Ovary (tissue), 9 donors: ENCODE results near the gene ZFP92. TPM values are rescaled to one million over a fixed set of nuclear protein-coding genes. Genes with fewer than 3 reads are reported as not detected.

ENCODE experiments used
- DNase-seq, 5 donors: peaks; one replicate each; pipeline ENCODE4 v3.0.0-alpha.2; 2019 to 2020
- H3K27ac ChIP-seq, 2 donors: fragments of 200-600 bp; one replicate each; pipeline versions ENCODE4 v1.5.1 to v1.8.0; 2019 to 2022
- H3K27me3 ChIP-seq: fragments of 200-600 bp; one replicate; pipeline ENCODE4 v1.8.0; 2022
- H3K36me3 ChIP-seq: fragments of 200-600 bp; sonication (generic); one replicate; pipeline ENCODE4 v1.5.1; 2019
- H3K4me1 ChIP-seq: one replicate; pipeline ENCODE4 v1.8.1; 2013; ENCODE audit warnings: mild to moderate bottlenecking, moderate library complexity; ENCODE audit not compliant: insufficient read depth
- H3K4me3 ChIP-seq: fragments of 200-600 bp; sonication (generic); one replicate; pipeline ENCODE4 v1.5.1; 2017
- H3K9me3 ChIP-seq, 2 donors: fragments of 200-600 bp in 1 of 2; sonication (generic) in 1 of 2; one replicate each; pipeline versions ENCODE4 v1.5.1 to v1.8.1; 2013 to 2019; ENCODE audit warnings: mild to moderate bottlenecking in 1 of 2, moderate library complexity in 1 of 2
- EP300 ChIP-seq: sonication (generic); formaldehyde crosslinking; IDR thresholded peaks from one replicate; pipeline ENCODE4 v1.6.1; 2017; ENCODE audit warnings: antibody characterized with exemption
- POLR2A ChIP-seq: fragments of 450-650 bp; IDR thresholded peaks from one replicate; pipeline ENCODE4 v1.6.1; 2017; ENCODE audit warnings: antibody characterized with exemption, mild to moderate bottlenecking, moderate library complexity
- WGBS, 3 donors: extraction: QIAGEN DNeasy Blood & Tissue Kit in 1 of 3; methylation state at CpG; one replicate each; pipeline versions ENCODE4 v1.1.5 to v1.1.7; 2013 to 2017; 5-methylcytosine and 5-hydroxymethylcytosine counted together
- intact Hi-C, 4 donors: fragments of 100-400 bp; cut with DNase I; formaldehyde crosslinking; loops; one replicate each; pipeline versions ENCODE4 v1.11.0 to v1.15.1; 2022 to 2023
- polyA plus RNA-seq, 2 donors: library from polyadenylated mRNA; stranded (reverse); fragments of 200-250 nt in 1 of 2; fragments of 350-450 nt in 1 of 2; fragmentation: Illumina TruSeq in 1 of 2; extraction: RNeasy Lipid Tissue Mini Kit (QIAGEN cat#74804) in 1 of 2; gene quantifications; one replicate each; pipeline ENCODE4 v1.2.3, GENCODE V29; 2013 to 2014
- total RNA-seq, 7 donors: library from RNA; depleted of rRNA in 2 of 7; stranded (reverse); fragments of >200 nt in 2 of 7; fragmentation: NEBNext Ultra II Directional in 3 of 7; extraction: Animal tissue kit (Norgen Biotek cat#: 25700) in 3 of 7; gene quantifications; one replicate each; pipeline versions ENCODE4 v1.1.0 to v1.2.4, GENCODE V29; 2016 to 2023
- TF ChIP-seq, protein P1 (sequence below), 3 donors: fragments of 450-650 bp in 2 of 3; fragments of 200-600 bp in 1 of 3; IDR thresholded peaks; one replicate each; pipeline versions ENCODE4 v1.5.1 to v1.8.0; 2016 to 2022; ENCODE audit warnings: antibody characterized with exemption in 3 of 3, mild to moderate bottlenecking in 1 of 3
- donor health status: DM: no; HTN: no; CAD: no; lungs with moderate emphysema.
- donor health status: DM: no; HTN: no; CAD: no.
- donor health status: Bipolar disorder and iron deficiency.
- donor health status: DM: yes; HTN: yes; CAD: no.
- donor health status: DM: no; HTN: no; CAD: no.
- donor health status: DM: yes; HTN: yes; CAD: no.

ZFP92 gene
- total and polyA plus RNA-seq, 9 donors, result 2.7 to 9.4 (median 3.9) TPM

DNA sequence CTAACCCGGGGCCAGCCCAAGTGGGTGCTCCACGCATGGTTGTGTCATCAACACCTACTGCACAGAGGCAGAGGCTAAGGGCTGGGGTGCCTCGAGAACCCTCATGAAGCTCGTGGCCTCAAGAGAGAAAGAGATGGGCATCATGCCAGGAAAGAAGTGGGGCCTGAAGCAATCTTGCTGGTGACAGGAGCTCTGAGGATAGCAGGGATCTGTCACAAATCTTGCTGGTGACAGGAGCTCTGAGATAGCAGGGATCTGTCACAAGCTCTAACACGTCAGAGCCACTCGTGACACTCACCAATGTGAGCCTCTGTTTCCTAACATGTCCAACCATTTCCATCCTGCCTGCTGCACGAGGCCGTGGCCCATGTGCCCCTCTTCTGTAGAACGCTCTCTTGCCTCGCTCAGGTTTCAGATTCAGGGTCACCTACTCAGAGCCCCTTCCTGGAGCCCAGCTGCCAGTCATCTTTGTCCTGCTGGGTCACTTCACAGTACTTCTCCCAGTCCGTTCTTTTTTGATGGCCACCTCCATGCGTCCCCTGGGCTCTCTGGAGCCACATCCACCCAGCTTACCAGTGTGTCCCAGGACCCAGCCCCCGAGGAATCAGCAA is 31.2 kb upstream of the ZFP92 start:
- H3K27me3 ChIP-seq, result no peaks in the 10 kb centered on the region
- no peaks in the 10 kb centered on the region for H3K36me3 ChIP-seq
- no peaks in the 10 kb centered on the region for H3K9me3 ChIP-seq
- 83 to 88% (median 84%) methylated on average over 13 of the region's 13 CpGs for WGBS, 3 donors
- H3K4me3 ChIP-seq, result no peak overlapping the region
- TF ChIP-seq EP300 (no peak), POLR2A (no peak)
- TF ChIP-seq, protein P1, sequence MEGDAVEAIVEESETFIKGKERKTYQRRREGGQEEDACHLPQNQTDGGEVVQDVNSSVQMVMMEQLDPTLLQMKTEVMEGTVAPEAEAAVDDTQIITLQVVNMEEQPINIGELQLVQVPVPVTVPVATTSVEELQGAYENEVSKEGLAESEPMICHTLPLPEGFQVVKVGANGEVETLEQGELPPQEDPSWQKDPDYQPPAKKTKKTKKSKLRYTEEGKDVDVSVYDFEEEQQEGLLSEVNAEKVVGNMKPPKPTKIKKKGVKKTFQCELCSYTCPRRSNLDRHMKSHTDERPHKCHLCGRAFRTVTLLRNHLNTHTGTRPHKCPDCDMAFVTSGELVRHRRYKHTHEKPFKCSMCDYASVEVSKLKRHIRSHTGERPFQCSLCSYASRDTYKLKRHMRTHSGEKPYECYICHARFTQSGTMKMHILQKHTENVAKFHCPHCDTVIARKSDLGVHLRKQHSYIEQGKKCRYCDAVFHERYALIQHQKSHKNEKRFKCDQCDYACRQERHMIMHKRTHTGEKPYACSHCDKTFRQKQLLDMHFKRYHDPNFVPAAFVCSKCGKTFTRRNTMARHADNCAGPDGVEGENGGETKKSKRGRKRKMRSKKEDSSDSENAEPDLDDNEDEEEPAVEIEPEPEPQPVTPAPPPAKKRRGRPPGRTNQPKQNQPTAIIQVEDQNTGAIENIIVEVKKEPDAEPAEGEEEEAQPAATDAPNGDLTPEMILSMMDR (IDR thresholded peaks at IDR 0.05), result no peak
- no peak for DNase-seq
- intact Hi-C loops, result no loop called here
- H3K4me1 ChIP-seq, result peaks cover 3% of the 10 kb centered on the region
- peak overlapping the region in 1 of 2 donors; percentile 93 for H3K27ac ChIP-seq

DNA sequence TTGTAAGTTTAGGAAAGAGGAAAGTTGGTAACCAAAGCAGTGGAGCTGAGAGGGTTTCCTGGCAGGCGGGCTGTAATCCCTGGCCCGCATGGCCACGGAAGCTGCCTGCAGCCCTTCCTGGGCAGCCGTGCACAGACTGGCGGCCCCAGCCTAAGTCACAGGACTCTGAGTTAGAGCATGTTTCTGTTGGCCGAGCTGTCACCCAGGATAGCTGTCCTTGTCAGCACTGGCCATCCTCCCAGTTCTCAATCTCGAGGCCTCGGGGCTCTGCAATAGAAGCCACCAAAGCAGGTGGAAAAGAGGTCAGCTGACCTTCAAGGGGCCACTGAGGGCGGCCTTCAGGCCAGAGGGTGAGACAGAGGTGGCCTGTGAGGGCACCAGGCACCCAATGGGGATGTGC is 30.6 kb upstream of the ZFP92 start:
- H3K4me1 ChIP-seq, result peaks cover 3% of the 10 kb centered on the region
- WGBS, 3 donors, result 73 to 85% (median 82%) methylated on average over 9 of the region's 9 CpGs
- DNase-seq, result no peak
- no peak overlapping the region for H3K4me3 ChIP-seq
- intact Hi-C loops, result no loop called here
- H3K27me3 ChIP-seq, result no peaks in the 10 kb centered on the region
- H3K36me3 ChIP-seq, result no peaks in the 10 kb centered on the region
- TF ChIP-seq EP300 (no peak), POLR2A (no peak)
- TF ChIP-seq, protein P1 (IDR thresholded peaks at IDR 0.05), result no peak
- peak overlapping the region in 1 of 2 donors; percentile 93 for H3K27ac ChIP-seq
- no peaks in the 10 kb centered on the region for H3K9me3 ChIP-seq

DNA sequence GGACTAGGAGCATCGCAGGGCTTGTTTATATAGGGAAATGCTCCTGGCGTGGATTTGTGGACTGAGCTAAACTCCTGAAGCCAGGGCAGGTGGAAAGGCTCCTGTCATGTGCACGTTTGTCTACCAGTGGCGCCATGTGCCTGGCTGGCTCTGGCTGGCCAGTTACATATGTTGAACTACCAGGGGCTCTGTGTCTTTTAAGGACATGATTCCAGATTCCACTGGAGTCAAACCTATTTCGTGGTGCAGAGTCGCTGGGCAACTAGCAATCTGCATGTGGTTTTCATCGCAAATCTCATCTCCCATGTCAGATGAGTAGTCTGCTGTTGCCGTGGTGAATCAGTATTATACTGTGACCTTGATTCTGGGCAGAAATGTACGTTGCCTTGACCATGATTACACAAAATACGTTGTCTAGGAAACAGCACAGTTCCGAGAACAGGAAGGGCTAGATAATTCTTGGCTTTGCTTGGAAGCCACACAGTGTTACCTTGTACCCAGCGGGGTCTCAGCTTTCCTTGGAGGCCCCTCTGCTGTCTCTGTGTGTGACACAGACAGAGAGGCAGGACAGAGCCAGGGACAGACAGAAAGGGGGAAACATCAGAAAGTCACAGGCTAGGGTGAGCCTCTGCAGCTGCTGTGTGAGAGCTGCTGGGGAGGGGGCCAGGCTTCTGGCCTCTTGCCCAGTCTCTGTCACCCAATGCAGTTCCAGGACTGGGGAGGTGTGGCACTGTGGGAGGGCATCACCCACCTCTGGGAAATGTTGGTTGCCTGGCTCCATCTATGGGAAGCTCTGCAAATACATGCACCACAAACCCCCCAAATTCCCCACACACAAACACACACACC is 29.4 kb upstream of the ZFP92 start:
- intact Hi-C loops, result no loop called here
- TF ChIP-seq POLR2A, result peak; percentile 32
- TF ChIP-seq EP300, result no peak
- TF ChIP-seq, protein P1 (IDR thresholded peaks at IDR 0.05), result peak in 1 of 3 donors; percentile 24
- Histone ChIP-seq H3K27me3 (no peaks in the 10 kb centered on the region), H3K9me3 (no peaks in the 10 kb centered on the region), H3K4me1 (peaks cover 3% of the 10 kb centered on the region), H3K27ac (peak overlapping the region in 1 of 2 donors; percentile 93), H3K4me3 (no peak overlapping the region), H3K36me3 (no peaks in the 10 kb centered on the region)
- 28 to 35% (median 31%) methylated on average over 12 of the region's 12 CpGs for WGBS, 3 donors
- DNase-seq, result peak; percentile 78 to 83 (median 81)

DNA sequence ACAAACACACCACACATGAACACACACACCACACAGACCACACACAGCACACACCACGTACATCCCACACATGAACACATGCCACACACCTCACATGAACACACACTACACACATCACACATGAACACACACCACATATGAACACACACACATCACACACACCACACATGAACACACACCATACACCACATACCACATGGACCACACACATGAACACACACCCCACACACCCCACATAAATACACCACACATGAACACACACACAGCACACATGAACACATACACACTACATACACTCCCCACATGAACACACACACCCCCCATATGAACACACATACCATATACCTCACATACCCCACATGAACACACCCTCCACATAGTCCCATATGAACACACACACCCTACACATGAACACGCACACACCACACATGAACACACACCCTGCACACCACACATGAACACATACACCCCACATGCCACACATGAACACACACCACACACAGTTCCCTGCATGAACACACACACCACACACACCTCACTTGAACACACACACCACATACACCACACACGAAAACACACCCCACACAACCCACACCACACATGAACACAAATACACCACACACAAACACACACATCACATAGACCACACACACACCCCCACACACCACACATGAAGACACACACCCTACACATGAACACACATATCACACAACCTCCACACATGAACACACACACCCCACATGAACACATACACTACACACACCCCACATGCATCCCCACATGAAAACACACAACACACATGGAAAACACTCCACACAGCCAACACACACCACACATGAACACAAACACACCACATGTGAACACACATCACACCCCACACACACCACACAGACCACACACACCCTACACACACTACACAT is 28.4 kb upstream of the ZFP92 start:
- H3K4me1 ChIP-seq, result peaks cover 5% of the 10 kb centered on the region
- H3K27me3 ChIP-seq, result no peaks in the 10 kb centered on the region
- no peaks in the 10 kb centered on the region for H3K9me3 ChIP-seq
- TF ChIP-seq POLR2A (no peak), EP300 (no peak)
- TF ChIP-seq, protein P1 (IDR thresholded peaks at IDR 0.05), result no peak
- H3K4me3 ChIP-seq, result no peak overlapping the region
- WGBS, 3 donors, result 81 to 83% (median 81%) methylated on average over 3 of the region's 3 CpGs
- H3K27ac ChIP-seq, result peak overlapping the region in 1 of 2 donors; percentile 93
- intact Hi-C loops, result no loop called here
- no peak for DNase-seq
- no peaks in the 10 kb centered on the region for H3K36me3 ChIP-seq
